A172 (cell line): ENCODE measurements around the gene FUT9. TPM values are rescaled to one million over a fixed set of nuclear protein-coding genes. Genes with fewer than 3 reads are reported as not detected.
"Not testable (repeated sequence)": the region's sequence is repeated elsewhere in the genome, so short reads cannot be mapped to it uniquely, and the experiment has no call there.

Source experiments
- DNase-seq: peaks from one replicate; pipeline ENCODE4 v3.0.0-alpha.2; 2015; ENCODE audit warnings: low spot score
- total RNA-seq: library from RNA; depleted of rRNA; stranded (reverse); fragments of >200 nt; shearing (Covaris generic); gene quantifications from 2 replicates; pipeline ENCODE4 v1.2.3, GENCODE V29; 2014

Gene FUT9
- total RNA-seq, 1 experiment from 2014 or later = not detected

- no peak for DNase-seq
Observed at GRCh38 chr6:96186094-96186493, 170.3 kb downstream of the FUT9 start.

GRCh38 chr6:96186516-96187195 is 170.9 kb downstream of the FUT9 start:
- DNase-seq = no peak

GRCh38 chr6:96194675-96195074 is 178.9 kb downstream of the FUT9 start:
- DNase-seq = no peak

DNA sequence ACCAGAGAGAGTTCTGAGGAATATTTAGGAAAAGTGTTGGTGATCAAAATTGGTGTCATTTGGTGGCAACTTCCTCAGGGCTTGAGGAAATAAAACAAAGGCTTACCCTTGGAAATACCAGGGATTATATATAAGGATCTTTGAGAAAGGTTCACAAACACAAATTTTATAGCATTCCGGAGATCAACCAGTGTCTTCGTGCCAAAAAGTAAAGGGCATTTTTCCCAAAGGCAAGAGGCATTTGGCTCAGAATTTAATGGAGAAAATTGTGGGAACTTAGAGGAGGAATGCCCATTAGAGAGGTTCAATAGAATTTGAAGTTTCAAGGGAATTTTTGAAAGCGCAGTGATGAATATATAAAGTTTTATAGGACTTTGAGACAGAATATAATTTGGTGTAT is 179.5 kb downstream of the FUT9 start:
- no peak for DNase-seq

DNA sequence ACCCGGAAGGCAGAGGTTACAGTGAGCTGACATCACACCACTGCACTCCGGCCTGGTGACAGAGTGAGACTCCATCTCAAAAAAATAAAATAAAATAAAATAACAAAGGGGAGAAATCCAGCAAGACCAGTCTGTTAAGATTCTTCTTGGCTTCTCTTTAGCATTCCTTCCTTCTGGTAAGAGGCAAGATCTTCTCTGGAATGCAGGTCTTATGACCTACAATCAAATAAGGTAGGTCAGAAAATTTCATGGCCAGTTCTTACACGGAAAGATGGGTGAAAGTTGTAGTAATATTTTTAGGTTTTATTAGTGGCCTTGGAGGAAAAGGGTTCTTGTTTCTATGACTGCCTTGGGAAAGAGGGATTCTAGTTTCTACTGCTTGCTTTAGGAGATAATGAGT is 180.9 kb downstream of the FUT9 start:
- no peak for DNase-seq

DNA sequence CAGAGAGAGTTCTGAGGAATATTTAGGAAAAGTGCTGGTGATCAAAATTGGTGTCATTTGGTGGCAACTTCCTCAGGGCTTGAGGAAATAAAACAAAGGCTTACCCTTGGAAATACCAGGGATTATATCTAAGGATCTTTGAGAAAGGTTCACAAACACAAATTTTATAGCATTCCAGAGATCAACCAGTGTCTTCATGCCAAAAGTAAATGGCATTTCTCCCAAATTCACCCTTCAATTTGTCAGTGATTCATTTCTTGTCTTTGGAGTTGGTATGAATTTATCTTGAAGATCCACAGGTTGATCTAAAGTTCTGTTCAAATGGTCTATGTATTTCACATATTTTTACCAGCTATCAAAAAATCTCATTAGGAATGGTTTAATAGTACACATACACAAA is 181.5 kb downstream of the FUT9 start:
- DNase-seq = no peak

DNA sequence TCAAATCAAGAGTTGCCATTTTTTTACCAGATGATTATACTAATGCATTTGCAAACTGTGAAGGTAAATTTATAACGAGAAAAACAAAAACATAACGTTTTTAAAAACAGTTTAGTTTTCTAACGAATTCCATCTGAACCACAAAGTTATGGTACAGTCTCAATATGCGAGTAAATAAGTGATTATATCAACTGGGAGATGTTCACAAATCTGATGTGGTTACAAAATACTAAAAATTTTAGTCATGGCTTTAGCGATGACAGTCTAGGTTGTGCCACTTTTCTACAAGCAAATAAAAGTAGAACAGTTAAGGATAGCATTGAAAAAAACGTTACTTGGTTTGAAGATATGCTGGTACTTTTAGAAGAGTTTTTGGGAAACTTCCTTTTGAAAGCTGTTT is 186.8 kb downstream of the FUT9 start:
- no peak for DNase-seq

DNA sequence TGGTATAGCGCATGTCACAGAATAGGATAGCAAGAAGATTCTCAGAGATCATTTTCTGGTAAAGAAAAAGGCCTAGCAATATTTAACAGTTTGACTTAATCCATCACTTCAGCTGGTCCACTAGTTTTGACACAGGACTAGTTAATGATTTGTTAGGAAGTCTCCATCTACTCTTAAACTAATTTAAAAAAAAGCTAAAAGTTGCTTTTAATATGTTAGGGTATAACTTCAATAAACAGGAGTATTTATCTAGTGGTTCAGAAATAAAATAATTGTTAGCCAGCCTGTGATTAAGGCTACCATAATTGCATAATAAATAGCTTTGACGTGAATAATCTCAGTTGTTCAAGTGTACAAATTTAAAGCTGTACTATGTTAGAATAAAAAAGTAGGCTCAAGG is 195.6 kb downstream of the FUT9 start:
- no peak for DNase-seq

GRCh38 chr6:96212066-96212465 is 196.3 kb downstream of the FUT9 start:
- DNase-seq = no peak

DNA sequence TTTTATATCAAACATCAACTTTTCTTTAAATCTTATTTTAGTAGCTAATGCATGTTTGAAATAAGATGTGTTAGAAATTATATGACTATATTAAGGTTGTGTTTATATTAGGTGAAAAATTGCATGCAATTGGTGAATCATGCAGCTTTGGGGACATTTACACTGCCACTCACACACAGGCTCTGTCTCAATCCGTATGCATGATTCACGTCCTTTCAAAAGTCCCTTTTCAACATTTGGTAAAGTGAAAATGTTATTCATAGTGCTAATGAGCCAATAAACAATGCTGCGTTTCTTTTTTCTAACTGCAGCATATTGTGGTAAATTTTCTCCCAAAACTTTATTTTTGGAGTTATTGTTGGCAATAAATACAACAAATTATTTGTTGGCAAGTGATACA is 198.0 kb downstream of the FUT9 start:
- no peak for DNase-seq

GRCh38 chr6:96223695-96224094 is 207.9 kb downstream of the FUT9 start:
- DNase-seq = no peak

- no peak for DNase-seq
Observed at GRCh38 chr6:96227135-96227534, 211.4 kb downstream of the FUT9 start.

DNA sequence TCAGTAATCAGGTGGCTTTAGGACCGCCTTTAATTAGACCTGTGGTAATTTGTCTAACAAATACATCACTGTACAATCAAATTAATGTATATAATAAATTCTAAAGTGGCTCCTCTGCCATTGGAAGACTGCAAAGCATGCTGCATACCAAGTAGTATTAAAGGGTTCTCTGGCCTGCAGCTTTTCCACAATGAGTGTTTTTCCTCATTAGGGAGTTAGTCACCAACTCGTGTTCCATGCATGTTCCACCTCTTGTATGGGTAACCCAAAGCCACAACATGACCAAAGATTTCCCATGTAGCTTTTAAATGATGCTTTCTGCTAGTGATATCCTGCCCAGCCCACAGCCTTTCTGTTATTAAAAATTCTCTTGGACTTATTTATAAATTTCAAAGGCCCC is 218.7 kb downstream of the FUT9 start:
- no peak for DNase-seq

GRCh38 chr6:96235927-96236326 is 220.2 kb downstream of the FUT9 start:
- no peak for DNase-seq

DNA sequence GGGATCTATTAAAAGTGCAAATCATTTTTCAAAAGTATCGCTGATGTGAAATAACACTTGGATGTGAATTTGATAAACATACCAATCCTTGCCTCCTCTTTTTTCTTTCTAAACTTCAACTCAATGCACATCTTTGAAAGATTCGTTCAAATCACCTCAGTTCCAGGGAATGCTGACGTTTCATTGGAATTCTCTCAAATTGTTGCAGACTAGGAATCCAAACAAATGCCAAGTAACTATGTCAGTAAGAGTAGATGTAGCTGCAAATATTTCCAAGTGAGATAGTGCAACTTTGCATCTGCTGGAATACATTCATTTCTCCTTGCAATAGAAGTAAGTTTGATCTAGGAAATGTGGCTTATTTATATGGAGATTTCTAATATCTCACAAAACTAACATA is 220.7 kb downstream of the FUT9 start:
- no peak for DNase-seq

- DNase-seq = no peak
Observed at GRCh38 chr6:96237638-96238347, 222.0 kb downstream of the FUT9 start.

GRCh38 chr6:96246563-96246962 is 230.8 kb downstream of the FUT9 start:
- DNase-seq = peak; percentile 2

GRCh38 chr6:96249755-96250154 is 234.0 kb downstream of the FUT9 start:
- no peak for DNase-seq

GRCh38 chr6:96257751-96258150 is 242.0 kb downstream of the FUT9 start:
- no peak for DNase-seq

- DNase-seq = not testable (repeated sequence)
Observed at GRCh38 chr6:96260787-96261430, 245.1 kb downstream of the FUT9 start.
